HG03442 (cell line): ENCODE measurements around the gene GBGT1.
"Not testable (repeated sequence)": the region's sequence is repeated elsewhere in the genome, so short reads cannot be mapped to it uniquely, and the experiment has no call there.

Experiments
- ATAC-seq: cut with Tn5 transposase; IDR thresholded peaks from one replicate; pipeline ENCODE4 v1.9.1; 2021; ENCODE audit warnings: mild to moderate bottlenecking, moderate library complexity; ENCODE audit not compliant: unreplicated experiment

GBGT1 gene

GRCh38 chr9:133199648-133200321 lies 36.1 kb upstream of the GBGT1 start:
- ATAC-seq: no peak

- ATAC-seq: no peak
Measured at GRCh38 chr9:133195029-133195428, 31.3 kb upstream of the GBGT1 start.

GRCh38 chr9:133194597-133194996 lies 30.9 kb upstream of the GBGT1 start:
- ATAC-seq: no peak

GRCh38 chr9:133191989-133192388 lies 28.3 kb upstream of the GBGT1 start:
- no peak for ATAC-seq

GRCh38 chr9:133189826-133190225 lies 26.1 kb upstream of the GBGT1 start:
- no peak for ATAC-seq

GRCh38 chr9:133188843-133189180 lies 25.1 kb upstream of the GBGT1 start:
- ATAC-seq: no peak

GRCh38 chr9:133188006-133188842 lies 24.5 kb upstream of the GBGT1 start:
- ATAC-seq: no peak

GRCh38 chr9:133187561-133188005 lies 23.9 kb upstream of the GBGT1 start:
- no peak for ATAC-seq

GRCh38 chr9:133186736-133187135 lies 23.0 kb upstream of the GBGT1 start:
- ATAC-seq: no peak

- ATAC-seq: no peak
Measured at GRCh38 chr9:133184971-133185370, 21.3 kb upstream of the GBGT1 start.

- ATAC-seq: no peak
Measured at GRCh38 chr9:133182151-133182550, 18.4 kb upstream of the GBGT1 start.

GRCh38 chr9:133181561-133181960 lies 17.8 kb upstream of the GBGT1 start:
- ATAC-seq: no peak

GRCh38 chr9:133180953-133181352 lies 17.2 kb upstream of the GBGT1 start:
- no peak for ATAC-seq

GRCh38 chr9:133173056-133173455 lies 9.3 kb upstream of the GBGT1 start:
- ATAC-seq: no peak

- ATAC-seq: no peak
Measured at GRCh38 chr9:133171161-133171961, 7.6 kb upstream of the GBGT1 start.

GRCh38 chr9:133170716-133171115 lies 7.0 kb upstream of the GBGT1 start:
- ATAC-seq: no peak

- not testable (repeated sequence) for ATAC-seq
Measured at GRCh38 chr9:133169687-133170086, 6.0 kb upstream of the GBGT1 start.

GRCh38 chr9:133169102-133169501 lies 5.4 kb upstream of the GBGT1 start:
- no peak for ATAC-seq

GRCh38 chr9:133168432-133168831 lies 4.7 kb upstream of the GBGT1 start:
- ATAC-seq: no peak

GRCh38 chr9:133167769-133168168 lies 4.1 kb upstream of the GBGT1 start:
- ATAC-seq: no peak

GRCh38 chr9:133167096-133167730 lies 3.5 kb upstream of the GBGT1 start:
- no peak for ATAC-seq
